Brain microvascular endothelial cell (primary cell): Measurements from ENCODE around the gene HS3ST4.

Experiments used
- DNase-seq: peaks from one replicate; pipeline ENCODE4 v3.0.0-alpha.2; 2020
- H3K27ac ChIP-seq: fragments of 250-450 bp; sonication (Bioruptor Pico); 2 replicates; pipeline ENCODE4 v1.5.1; 2020; ENCODE audit warnings: mild to moderate bottlenecking, moderate library complexity
- H3K27me3 ChIP-seq: fragments of 250-450 bp; sonication (Bioruptor Pico); replicated peaks from 2 replicates; pipeline ENCODE4 v1.5.1; 2020; ENCODE audit warnings: mild to moderate bottlenecking
- H3K36me3 ChIP-seq: fragments of 250-450 bp; sonication (Bioruptor Pico); replicated peaks from 2 replicates; pipeline ENCODE4 v1.5.1; 2020; ENCODE audit warnings: mild to moderate bottlenecking
- H3K4me3 ChIP-seq: 2 replicates; pipeline ENCODE4 v1.5.1; 2011; ENCODE audit warnings: low read depth, mild to moderate bottlenecking, control low read depth, low read length, moderate library complexity
- in situ Hi-C: cut with HindIII; loops from 2 replicates; pipeline ENCODE4 v1.10.0; 2017; ENCODE audit warnings: low sequenced_read_pairs, low pct_ligation_motif_present
- TF ChIP-seq, protein P1 (sequence below): IDR thresholded peaks from 2 replicates; pipeline ENCODE4 v1.5.1; 2011; ENCODE audit warnings: low read depth, mild to moderate bottlenecking, moderate library complexity, low read length, control low read depth, inconsistent platforms; ENCODE audit errors: missing control alignments

HS3ST4 gene

DNA sequence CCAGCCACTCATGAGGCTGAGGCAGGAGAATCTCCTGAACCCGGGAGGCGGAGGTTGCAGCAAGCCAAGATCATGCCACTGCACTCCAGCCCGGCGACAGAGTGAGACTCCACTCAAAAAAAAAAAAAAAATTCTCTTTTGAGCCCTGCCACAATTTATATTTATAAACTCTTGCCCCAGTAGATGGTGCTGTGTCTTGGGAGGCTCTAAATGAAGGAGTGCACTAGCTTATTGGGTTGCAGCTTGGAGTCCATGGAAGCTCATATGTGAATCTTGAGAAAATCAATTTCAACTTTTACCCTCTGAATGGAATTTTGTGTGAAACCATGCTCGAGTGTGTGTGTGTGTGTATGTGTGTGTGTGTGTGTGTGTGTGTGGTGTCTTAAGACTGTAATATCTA, 420.1 kb downstream of the HS3ST4 start:
- TF ChIP-seq, protein P1, sequence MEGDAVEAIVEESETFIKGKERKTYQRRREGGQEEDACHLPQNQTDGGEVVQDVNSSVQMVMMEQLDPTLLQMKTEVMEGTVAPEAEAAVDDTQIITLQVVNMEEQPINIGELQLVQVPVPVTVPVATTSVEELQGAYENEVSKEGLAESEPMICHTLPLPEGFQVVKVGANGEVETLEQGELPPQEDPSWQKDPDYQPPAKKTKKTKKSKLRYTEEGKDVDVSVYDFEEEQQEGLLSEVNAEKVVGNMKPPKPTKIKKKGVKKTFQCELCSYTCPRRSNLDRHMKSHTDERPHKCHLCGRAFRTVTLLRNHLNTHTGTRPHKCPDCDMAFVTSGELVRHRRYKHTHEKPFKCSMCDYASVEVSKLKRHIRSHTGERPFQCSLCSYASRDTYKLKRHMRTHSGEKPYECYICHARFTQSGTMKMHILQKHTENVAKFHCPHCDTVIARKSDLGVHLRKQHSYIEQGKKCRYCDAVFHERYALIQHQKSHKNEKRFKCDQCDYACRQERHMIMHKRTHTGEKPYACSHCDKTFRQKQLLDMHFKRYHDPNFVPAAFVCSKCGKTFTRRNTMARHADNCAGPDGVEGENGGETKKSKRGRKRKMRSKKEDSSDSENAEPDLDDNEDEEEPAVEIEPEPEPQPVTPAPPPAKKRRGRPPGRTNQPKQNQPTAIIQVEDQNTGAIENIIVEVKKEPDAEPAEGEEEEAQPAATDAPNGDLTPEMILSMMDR: no peak
- in situ Hi-C loops: no loop called here
- no peak overlapping the region for H3K27ac ChIP-seq
- H3K4me3 ChIP-seq: no peak overlapping the region
- H3K36me3 ChIP-seq: no peaks in the 10 kb centered on the region
- no peaks in the 10 kb centered on the region for H3K27me3 ChIP-seq
- no peak for DNase-seq

DNA sequence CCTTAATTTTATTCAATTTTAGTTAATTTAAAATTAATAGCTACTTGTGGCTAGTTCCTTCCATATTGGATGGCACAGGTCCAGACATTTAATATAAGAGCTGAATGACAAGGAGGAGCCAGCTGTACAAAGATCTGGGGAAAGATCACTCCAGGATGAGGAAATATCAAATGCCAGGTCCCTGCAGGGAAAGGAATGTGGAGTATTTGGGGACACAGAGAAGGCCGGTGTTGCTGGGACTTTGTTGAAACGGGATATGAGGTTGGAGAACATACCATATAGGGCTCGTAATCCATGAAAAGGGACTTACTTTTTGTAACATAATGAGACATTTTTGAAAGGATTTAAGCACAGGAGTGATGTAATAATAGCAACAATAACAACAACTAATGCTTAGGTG, 426.8 kb downstream of the HS3ST4 start:
- no peaks in the 10 kb centered on the region for H3K27me3 ChIP-seq
- TF ChIP-seq, protein P1: no peak
- H3K36me3 ChIP-seq: no peaks in the 10 kb centered on the region
- H3K27ac ChIP-seq: no peak overlapping the region
- no peak for DNase-seq
- no peak overlapping the region for H3K4me3 ChIP-seq
- in situ Hi-C loops: no loop called here

DNA sequence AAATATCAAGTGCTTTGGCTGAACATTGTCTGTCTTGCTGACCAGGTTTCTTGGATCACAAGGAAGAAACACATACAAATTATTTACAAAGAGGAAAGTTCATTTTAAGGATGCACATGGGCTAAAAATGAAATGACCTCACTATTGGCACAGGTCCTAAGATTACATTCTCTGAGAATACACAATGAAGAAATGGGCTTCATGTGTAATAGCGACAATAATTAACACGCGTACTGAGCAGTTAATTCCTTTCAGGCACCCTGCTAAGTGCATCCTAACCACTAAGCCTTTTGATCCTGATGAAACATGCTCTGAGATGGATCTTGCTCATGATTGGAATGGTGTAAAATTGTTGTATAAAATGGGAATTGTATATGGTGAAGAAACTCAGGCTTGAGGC, 429.0 kb downstream of the HS3ST4 start:
- in situ Hi-C loops: no loop called here
- Histone ChIP-seq H3K27ac (no peak overlapping the region), H3K27me3 (no peaks in the 10 kb centered on the region), H3K36me3 (no peaks in the 10 kb centered on the region), H3K4me3 (no peak overlapping the region)
- TF ChIP-seq, protein P1: no peak
- DNase-seq: no peak

DNA sequence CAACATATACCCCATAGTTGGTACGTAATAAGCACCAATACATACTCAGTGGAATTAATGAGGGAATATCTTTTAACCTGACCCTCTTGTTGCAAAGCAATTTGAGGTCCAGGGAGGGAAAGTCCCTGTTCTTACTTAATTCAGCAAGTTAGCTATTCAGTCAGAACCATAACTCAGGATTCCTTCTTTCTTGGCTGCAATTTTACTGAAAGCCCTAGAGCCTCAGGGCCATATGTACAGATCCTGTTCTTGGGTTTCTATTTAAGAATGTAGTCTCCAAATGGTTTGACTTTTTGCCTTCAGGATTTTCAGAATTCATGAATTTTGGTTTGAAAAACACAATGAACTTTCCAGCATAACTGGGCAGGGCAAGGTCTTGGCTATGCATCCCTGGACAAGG, 436.5 kb downstream of the HS3ST4 start:
- in situ Hi-C loops: no loop called here
- no peak overlapping the region for H3K4me3 ChIP-seq
- TF ChIP-seq, protein P1: no peak

DNA sequence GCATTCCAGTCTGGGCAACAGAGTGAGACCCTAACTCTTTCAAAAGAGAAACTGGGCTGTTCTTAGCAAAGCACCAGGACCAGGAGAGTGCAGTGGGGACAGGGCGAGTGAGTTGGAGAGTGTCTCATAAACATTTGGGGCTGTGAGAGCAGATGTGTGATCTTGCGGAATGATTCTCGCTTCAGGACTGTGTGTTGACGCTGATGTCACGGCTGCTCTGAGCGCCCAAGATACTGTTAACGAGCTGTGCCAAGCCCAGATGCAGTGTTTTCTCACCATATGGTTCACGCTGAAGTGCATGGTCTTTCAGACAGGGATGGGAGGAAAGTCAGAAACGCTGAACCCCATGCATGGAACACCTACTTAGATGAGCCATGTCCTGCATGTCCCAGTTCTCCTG, 438.2 kb downstream of the HS3ST4 start:
- TF ChIP-seq, protein P1: no peak
- Histone ChIP-seq H3K27me3 (no peaks in the 10 kb centered on the region), H3K4me3 (no peak overlapping the region), H3K27ac (no peak overlapping the region), H3K36me3 (no peaks in the 10 kb centered on the region)
- no peak for DNase-seq
- in situ Hi-C loops: no loop called here

More for the DNA sequence above, 436.5 kb downstream of the HS3ST4 start:
- Histone ChIP-seq H3K36me3 (no peaks in the 10 kb centered on the region), H3K27me3 (no peaks in the 10 kb centered on the region), H3K27ac (no peak overlapping the region)
- DNase-seq: no peak

DNA sequence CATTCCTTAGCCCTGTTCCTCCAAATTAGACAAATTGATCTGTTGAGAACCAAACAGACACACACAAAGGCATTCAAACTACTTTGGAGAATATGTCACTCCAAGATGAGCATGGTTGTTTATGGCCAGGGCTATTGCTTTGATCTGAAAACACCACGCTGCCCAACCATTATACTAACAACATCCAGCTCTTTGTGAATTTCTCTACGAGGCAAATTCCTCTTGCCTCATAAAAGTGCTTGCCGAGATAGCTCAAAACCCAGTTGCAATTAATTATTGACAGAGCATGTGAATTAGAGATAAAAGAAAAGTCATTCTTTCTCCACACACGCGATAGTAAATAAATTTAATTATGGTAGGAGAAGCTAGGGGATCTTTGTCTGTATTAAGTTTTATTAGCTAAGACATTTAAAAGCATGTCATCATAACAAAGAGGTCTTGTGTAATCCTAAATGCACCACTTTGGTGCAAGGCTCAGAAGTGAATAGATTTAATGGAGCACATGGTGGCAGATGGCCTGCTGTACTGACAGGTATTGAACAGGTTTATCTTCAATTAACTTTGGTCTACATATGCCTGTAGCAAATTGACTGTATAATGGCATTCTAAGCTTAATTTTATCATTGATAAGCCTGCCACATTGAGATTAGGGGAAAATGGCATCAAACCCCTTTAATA, 441.8 kb downstream of the HS3ST4 start:
- no peaks in the 10 kb centered on the region for H3K27me3 ChIP-seq
- TF ChIP-seq, protein P1: no peak
- DNase-seq: no peak
- no peak overlapping the region for H3K4me3 ChIP-seq
- no peak overlapping the region for H3K27ac ChIP-seq
- in situ Hi-C loops: no loop called here
- H3K36me3 ChIP-seq: no peaks in the 10 kb centered on the region
